NOMO-1 treated with DMSO at 0.1 percent for 48 hours (cell line): ENCODE data around the gene FKBP11.

ENCODE experiments used
- DNase-seq: peaks from one replicate; lab custom pipeline; 2025; ENCODE audit not compliant: unreplicated experiment; lab: John Stamatoyannopoulos, UW

Gene FKBP11

GRCh38 chr12:48925304-48926011 lies at the start of gene FKBP11:
Gene FKBP11, minus strand, starts transcription at chr12:48925492. Its CDS starts 64 bp downstream, at chr12:48925428.
- DNase-seq, result no peak

- no peak for DNase-seq
Measured at GRCh38 chr12:48973941-48974673, 48.8 kb upstream of the FKBP11 start.

GRCh38 chr12:48973531-48973930 lies 48.2 kb upstream of the FKBP11 start:
- no peak for DNase-seq

- no peak for DNase-seq
Measured at GRCh38 chr12:48972952-48973483, 47.7 kb upstream of the FKBP11 start.

DNA sequence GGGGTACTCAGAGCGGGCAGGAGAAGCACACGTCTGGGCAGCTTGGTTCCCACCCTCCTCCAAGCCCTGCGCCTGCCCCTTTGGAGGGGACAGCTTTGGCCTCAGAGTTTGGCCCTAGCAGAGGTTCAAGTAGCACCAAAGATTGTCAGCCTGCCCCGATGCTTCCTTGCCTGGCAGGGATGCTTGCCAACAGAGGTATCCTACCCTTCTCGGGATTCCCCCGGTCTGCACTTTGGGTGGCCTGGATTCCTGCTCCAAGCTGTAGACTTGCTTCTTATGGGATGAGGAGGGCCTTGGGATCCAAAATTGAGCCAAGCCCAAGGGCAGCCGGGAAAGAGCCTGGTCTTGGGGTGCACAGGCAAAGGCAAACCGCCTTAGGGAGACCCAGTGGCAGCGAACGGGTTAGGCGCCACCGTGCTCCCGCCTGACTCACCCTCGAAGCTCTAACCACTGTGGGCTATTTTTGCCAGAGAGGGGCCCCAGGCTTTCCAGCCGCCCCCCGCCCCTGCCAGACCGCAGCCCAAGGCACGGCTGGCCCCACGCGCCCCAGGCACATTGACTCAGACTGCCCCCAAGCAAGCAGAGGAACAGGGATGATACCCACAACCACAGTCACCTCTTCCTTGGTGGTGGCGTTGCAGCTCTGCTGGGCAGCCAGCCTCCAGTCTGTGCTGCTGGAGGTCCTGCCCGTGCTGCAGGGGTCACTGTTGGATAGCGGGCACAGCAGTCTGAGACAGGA lies 47.1 kb upstream of the FKBP11 start:
- peak; percentile 59 for DNase-seq

DNA sequence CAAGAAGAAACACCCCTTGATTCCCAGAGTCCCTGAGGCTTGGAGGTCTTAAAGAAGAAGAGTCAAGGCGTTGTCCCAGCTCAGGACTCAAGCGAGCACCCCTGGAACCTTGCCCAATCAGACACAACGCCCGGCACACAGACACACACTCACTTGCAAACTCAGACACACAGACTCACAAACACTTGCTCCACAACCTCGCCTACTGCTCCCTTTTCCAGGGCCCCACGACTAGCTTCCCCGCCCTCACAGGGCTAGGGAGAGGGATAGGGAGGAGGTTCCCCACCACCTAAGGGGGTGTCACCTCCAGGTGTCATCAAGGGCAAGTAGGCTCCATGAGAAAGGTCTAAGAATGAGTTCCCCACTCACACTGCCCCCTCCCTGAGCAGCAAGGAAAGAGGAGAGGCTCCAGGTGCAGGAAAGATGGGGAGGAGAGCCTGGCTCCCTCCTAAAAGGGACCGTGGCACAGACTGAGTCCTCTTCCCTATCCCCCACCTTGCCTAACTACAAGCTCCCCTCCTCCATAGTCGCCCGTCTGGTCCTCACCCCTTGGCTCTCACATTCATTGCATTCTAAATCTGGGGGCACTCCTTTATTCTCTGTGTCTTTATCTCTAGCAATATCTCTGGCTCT lies 45.5 kb upstream of the FKBP11 start:
- DNase-seq, result no peak

GRCh38 chr12:48969833-48970701 lies 44.8 kb upstream of the FKBP11 start:
- DNase-seq, result no peak

DNA sequence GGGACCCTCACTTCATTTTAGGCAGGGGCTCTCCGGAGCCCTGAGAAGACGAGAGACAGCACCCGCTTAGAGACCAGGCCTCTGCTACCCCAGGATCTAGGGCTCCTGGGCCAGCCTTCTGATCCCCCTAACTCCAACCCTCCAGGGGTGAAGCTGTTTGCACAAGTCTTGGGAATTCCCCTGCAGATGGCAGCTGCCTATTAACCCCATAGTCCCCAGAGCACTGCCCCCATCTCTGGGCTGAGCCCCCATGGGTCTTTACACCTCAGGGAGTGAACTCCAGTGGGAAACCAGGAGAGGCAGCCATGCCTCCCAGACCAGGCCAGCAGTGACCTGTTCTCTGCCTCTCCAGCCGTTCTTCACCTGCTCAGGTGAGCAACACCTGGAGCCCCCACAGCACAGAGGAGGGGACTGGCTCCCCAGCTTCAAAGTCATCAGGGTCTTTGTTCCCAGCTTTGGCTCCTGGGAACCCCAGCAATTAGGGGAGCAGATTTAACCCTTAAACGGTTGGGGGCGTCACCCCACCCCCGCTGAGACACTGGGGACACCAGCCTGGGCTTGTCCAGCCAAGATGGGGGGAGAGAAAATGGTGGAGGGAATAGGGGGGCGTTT lies 44.0 kb upstream of the FKBP11 start:
- DNase-seq, result no peak

GRCh38 chr12:48968467-48968866 lies 43.2 kb upstream of the FKBP11 start:
- no peak for DNase-seq

DNA sequence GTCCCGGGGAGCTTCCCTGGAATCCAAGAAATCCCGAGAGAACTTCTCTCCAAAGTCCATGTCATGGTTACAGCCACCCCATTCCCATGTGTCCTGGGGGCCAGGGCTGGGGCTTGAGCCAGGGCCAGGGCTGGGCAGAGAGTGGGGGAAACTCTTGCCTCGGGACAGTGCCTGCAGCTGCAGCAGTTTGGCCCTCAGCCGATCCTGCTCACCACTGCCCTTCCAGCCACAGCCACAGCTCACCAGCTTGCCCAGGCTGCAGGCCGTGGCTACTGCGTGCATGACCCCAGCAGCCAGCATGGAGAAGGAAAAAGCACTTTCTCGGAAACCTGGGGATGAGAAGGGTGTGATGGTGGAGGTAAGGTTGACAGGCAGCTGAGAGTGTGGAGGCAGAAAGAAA lies 42.7 kb upstream of the FKBP11 start:
- no peak for DNase-seq

DNA sequence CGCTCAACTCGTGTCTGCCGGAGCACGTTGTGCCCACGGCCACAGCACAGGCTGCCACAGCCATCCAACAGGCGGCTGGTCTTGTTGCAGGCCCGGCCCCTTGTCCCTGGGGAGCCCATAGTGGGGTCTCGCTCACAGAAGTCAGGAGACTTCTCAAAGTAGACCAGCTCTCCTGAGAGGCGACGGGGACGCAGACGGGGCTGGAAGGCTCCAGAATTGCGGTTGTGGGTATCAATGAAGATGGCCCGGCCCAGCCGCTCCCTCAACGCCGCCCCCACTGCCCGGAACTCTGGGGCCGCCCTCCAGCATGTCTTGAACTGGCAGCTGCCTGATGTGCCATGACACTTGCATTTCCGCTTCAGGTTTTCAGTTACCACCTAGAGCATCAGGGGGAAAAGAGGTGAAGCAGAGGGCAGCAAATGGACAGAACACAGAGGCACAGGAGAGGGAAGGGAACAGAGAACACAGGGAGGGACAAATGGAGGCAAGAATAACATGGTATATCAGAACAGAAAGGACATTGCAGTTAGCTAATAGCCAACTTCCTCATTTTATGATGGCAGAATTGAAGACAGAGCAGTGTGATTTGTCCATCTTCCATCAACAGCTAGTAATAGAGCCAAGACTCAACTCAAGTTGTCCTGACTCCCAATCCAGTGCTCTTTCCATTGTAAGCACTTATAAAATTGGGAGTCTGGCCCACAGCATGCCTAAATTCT lies 41.0 kb upstream of the FKBP11 start:
- DNase-seq, result peak; percentile 66

GRCh38 chr12:48965298-48965838 lies 40.1 kb upstream of the FKBP11 start:
- no peak for DNase-seq

- no peak for DNase-seq
Measured at GRCh38 chr12:48961801-48962200, 36.5 kb upstream of the FKBP11 start.

GRCh38 chr12:48961331-48961730 lies 36.0 kb upstream of the FKBP11 start:
- DNase-seq, result no peak

DNA sequence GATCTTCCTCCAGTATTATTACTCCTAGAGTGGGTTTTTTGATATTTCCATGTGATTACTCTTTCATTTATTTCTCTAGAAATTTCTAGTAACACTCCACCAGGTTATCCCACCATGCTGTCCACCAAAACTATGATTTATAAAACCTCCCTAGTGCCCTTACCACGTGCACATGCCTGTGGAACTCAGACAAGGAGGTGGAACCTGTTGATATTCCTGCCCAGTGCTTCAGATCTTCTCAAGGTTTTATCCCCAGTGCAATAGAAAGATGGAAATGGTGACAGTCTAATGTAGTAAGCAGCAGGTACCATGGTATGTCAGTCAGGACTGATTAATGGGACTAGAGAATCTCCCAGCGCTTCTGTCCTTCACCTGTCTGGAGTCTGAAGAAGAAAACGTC lies 35.5 kb upstream of the FKBP11 start:
- DNase-seq, result no peak

- DNase-seq, result peak; percentile 30
Measured at GRCh38 chr12:48958049-48958388, 32.7 kb upstream of the FKBP11 start.

DNA sequence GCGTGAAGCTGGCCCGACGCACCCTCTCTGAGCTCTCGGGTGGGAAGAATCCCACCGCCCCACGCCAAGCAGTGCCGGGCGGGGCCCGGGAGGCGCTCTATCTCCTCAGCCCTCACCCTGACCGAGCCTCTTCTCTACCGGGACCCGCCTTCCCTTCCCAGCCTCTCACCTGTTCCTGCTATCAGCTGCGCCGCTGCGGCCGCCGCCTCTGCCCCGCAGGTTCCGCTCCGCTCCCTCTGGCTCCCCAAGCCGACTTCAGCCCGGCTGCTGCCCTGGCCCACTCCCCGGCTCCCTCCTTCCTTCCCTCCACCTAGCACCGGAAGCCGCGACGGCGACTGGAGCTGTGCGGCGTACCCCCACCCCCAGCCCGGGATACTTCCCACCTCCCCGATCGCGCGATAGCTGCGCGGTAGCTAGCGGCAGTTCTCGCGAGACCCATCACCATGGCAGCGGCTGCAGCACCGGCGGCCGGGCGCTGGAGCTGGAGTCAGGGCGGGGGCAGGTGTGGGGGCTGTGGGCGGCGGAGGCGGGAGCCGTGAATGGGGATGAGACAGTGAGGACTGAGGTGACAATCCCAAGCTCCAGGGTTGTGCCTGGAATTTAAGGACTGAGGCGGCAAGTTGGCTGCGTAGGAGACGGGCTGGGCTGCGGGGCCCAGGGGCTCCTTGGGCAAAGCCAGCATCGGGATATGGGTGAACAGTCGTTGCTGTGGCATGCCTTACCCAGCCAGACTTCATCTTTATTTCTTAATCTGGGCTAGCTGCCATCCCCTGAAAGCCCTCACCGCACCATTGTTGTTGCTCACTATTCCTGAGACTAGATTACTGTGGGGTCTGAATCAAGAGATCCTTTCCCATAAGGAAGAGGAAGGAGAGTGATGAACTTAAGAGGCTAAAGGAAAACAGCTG lies 32.1 kb upstream of the FKBP11 start, which contains the start of gene ARF3:
Gene ARF3 (minus strand): TSS at position 347 of the 908 bp plus-strand sequence. CDS start 16,392 bp downstream, outside the sequence.
- peak; percentile 86 for DNase-seq
